Chondrocyte (in vitro differentiated cells): Measurements from ENCODE around the gene NATD1. TPM values are rescaled to one million over a fixed set of nuclear protein-coding genes. Genes with fewer than 3 reads are reported as not detected.

Experiments used
- DNase-seq: peaks from one replicate; pipeline ENCODE4 v3.0.0; 2021; ENCODE audit warnings: mixed read lengths, low spot score
- H3K27ac Mint-ChIP-seq: one replicate; pipeline ENCODE4 v1.8.0; 2021; ENCODE audit warnings: mild to moderate bottlenecking, moderate library complexity, mixed read lengths; ENCODE audit not compliant: unreplicated experiment
- H3K27me3 Mint-ChIP-seq: 2 replicates; pipeline ENCODE4 v1.8.0; 2021; ENCODE audit warnings: low read depth, mixed read lengths
- H3K36me3 Mint-ChIP-seq: 2 replicates; pipeline ENCODE4 v1.8.0; 2021; ENCODE audit warnings: low read depth, mixed read lengths
- H3K4me1 Mint-ChIP-seq: 2 replicates; pipeline ENCODE4 v1.8.0; 2021; ENCODE audit warnings: low read depth, mild to moderate bottlenecking, mixed read lengths
- H3K4me3 Mint-ChIP-seq: one replicate; pipeline ENCODE4 v1.8.0; 2021; ENCODE audit warnings: mild to moderate bottlenecking, moderate library complexity, mixed read lengths; ENCODE audit not compliant: unreplicated experiment
- H3K9me3 Mint-ChIP-seq: 2 replicates; pipeline ENCODE4 v1.8.0; 2021; ENCODE audit warnings: low read depth, mixed read lengths
- total RNA-seq: library from RNA; stranded (reverse); gene quantifications from 3 replicates; pipeline ENCODE4 v1.2.1, GENCODE V29; 2021
- TF ChIP-seq, protein P1 (sequence below): fragments of 200-600 bp; sonication (generic); IDR thresholded peaks from 2 replicates; pipeline ENCODE4 v1.5.0; 2021; ENCODE audit warnings: antibody characterized with exemption, mild to moderate bottlenecking, moderate library complexity

The NATD1 gene
- total RNA-seq, 1 donor from 2014 or later: 17.2 TPM

DNA sequence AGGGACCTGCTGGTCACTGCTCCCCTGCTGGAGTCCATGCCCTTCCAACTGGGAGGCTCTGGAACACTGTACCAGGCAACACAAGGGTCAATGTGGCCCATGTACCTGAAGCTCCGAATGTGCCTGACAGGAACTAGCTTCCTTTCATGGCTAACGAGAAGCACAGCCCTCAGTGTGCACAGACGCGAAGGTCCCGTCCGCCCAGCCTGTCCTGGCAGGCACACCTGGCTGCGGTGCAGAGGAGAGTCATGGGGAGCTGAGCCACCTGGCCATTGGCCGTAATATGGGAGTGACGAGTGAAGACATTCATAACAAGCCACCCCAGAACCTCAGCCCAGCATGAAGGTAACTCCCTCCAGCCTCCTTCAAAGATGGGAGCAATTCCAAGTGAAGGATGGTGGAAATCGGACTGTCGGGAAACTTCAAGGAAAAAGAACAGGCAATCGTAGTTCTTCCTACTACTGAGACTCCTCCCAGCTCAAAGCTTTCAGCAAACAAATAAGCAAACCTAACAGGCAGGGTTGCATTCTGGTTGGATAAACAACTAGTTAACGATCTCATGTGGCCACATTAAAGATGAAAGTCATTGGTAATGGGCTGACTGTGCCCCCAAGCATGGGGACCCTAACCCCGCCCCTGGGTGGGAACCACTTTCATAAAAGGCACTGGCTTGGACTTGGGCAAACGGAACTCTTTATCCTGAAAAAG is 52.5 kb downstream of the NATD1 start:
- Mint-ChIP-seq H3K27me3 (no peaks in the 10 kb centered on the region), H3K4me3 (no peak overlapping the region), H3K27ac (peak overlapping the region; percentile 34), H3K36me3 (peaks cover 17% of the 10 kb centered on the region), H3K4me1 (peaks cover 29% of the 10 kb centered on the region), H3K9me3 (no peaks in the 10 kb centered on the region)
- DNase-seq: no peak
- TF ChIP-seq, protein P1, sequence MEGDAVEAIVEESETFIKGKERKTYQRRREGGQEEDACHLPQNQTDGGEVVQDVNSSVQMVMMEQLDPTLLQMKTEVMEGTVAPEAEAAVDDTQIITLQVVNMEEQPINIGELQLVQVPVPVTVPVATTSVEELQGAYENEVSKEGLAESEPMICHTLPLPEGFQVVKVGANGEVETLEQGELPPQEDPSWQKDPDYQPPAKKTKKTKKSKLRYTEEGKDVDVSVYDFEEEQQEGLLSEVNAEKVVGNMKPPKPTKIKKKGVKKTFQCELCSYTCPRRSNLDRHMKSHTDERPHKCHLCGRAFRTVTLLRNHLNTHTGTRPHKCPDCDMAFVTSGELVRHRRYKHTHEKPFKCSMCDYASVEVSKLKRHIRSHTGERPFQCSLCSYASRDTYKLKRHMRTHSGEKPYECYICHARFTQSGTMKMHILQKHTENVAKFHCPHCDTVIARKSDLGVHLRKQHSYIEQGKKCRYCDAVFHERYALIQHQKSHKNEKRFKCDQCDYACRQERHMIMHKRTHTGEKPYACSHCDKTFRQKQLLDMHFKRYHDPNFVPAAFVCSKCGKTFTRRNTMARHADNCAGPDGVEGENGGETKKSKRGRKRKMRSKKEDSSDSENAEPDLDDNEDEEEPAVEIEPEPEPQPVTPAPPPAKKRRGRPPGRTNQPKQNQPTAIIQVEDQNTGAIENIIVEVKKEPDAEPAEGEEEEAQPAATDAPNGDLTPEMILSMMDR: no peak

DNA sequence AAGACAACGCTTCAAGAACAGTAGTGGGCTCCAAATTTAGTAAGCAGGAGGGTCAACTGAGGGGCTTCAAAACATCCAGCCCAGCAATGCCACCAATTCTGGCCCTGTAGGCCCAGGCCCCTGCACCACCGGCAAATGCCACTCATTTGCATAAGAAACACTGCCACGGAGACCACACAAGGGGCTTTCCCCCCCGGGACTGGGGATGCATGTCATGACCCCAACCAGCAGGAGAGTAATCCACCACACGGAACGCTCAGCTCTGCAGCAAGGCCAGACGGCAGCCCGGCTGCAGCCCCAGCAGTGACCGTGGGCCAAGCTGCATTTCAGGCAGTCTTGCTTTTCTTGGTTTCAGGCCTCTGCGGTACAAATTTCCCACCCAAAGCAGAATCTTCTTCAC is 53.4 kb downstream of the NATD1 start:
- Mint-ChIP-seq H3K27me3 (no peaks in the 10 kb centered on the region), H3K4me3 (no peak overlapping the region), H3K27ac (peak overlapping the region; percentile 5), H3K36me3 (peaks cover 17% of the 10 kb centered on the region), H3K4me1 (peaks cover 22% of the 10 kb centered on the region), H3K9me3 (no peaks in the 10 kb centered on the region)
- no peak for DNase-seq
- TF ChIP-seq, protein P1: no peak

DNA sequence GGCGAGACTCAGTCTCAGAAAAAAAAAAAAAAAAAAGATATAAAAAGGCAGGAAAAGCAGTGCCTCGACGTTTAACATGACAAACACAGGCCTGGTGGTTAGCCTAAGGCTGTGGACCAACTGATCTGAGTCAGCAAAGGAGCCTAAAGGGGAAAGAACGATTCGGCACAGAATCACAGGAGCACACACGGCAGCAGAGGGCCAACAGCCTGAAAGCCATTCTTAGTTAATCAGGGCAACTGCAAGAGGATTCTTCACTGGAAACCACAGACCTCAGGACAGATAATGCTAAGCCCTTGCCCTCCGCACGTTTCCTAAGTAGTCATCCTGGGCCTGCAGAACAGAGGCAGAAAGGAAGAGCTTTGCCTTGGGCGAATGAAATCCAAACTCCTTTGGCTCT is 53.9 kb downstream of the NATD1 start:
- peak overlapping the region; percentile 37 for H3K27ac Mint-ChIP-seq
- H3K4me3 Mint-ChIP-seq: no peak overlapping the region
- H3K4me1 Mint-ChIP-seq: peaks cover 22% of the 10 kb centered on the region
- DNase-seq: no peak
- H3K36me3 Mint-ChIP-seq: peaks cover 17% of the 10 kb centered on the region
- no peaks in the 10 kb centered on the region for H3K9me3 Mint-ChIP-seq
- TF ChIP-seq, protein P1: no peak
- no peaks in the 10 kb centered on the region for H3K27me3 Mint-ChIP-seq

DNA sequence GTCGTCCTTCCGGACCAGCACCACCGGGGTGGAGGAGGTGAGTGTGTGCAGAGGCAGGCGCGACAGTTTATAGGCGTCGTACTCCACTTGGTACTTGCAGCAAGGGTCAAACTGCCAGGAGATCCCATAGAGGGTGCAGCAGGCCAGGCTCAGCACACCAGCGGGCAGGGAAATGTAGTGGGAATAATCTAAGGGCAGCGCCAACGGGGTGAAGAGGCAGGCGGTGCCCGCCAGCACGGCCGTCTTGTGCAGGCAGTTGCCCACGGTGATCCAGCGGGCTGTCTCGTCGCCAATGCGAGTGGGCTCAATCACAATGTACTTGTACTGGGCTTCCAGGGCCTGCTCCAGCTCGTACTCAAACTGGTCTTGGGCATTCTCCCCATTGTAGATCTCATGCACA is 54.8 kb downstream of the NATD1 start:
- TF ChIP-seq, protein P1: no peak
- Mint-ChIP-seq H3K36me3 (peaks cover 19% of the 10 kb centered on the region), H3K27ac (no peak overlapping the region), H3K4me3 (no peak overlapping the region), H3K27me3 (no peaks in the 10 kb centered on the region), H3K4me1 (peaks cover 26% of the 10 kb centered on the region), H3K9me3 (no peaks in the 10 kb centered on the region)
- no peak for DNase-seq

DNA sequence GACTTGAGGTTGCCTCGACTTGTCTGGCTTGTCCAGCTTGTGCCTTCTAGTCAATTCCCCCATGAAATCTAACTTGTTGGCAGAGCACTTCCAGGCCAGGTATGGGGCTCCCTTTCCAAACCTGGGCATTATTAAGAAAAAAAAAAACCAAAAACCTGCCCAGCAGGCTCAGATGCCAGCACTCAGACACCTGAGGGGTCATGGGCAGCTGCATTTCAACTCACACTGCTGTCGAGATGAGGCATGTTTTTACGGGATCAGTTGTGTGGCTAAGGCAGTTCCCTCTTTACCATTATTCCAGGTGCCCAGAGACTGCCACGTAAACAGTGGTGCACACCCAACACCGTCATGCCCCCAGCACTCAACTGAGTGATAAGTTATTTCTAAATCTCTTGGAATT is 57.1 kb downstream of the NATD1 start:
- no peak overlapping the region for H3K4me3 Mint-ChIP-seq

More for the DNA sequence above, 57.1 kb downstream of the NATD1 start:
- Mint-ChIP-seq H3K4me1 (peaks cover 23% of the 10 kb centered on the region), H3K27me3 (no peaks in the 10 kb centered on the region), H3K36me3 (peaks cover 24% of the 10 kb centered on the region), H3K9me3 (no peaks in the 10 kb centered on the region), H3K27ac (no peak overlapping the region)
- no peak for DNase-seq
- TF ChIP-seq, protein P1: no peak
